HCT116 (cell line): ENCODE measurements around the gene KCTD15. TPM values are rescaled to one million over a fixed set of nuclear protein-coding genes. Genes with fewer than 3 reads are reported as not detected.

Experiments used
- ATAC-seq: fragments of 200-7000 bp; cut with Tn5 transposase; 2 replicates; pipeline ENCODE4 v1.9.1; 2020; ENCODE audit warnings: mild to moderate bottlenecking, moderate library complexity
- BruUV-seq: library from RNA; stranded (reverse); fragments of 400-500 nt; replicated peaks from 2 replicates; lab custom pipeline; 2021; lab: Mats Ljungman, UMichigan
- CTCF ChIA-PET: fragments of 300-600 bp; sonication (Branson Sonifier 250); formaldehyde crosslinking; loops from one replicate; lab custom pipeline; 2021; ENCODE audit warnings: antibody characterized with exemption; lab: Charles Lee
- POLR2A ChIA-PET: fragments of 300-600, 350-600 bp; sonication (Branson Sonifier 250); formaldehyde crosslinking; loops from one replicate; lab custom pipeline; 2021; ENCODE audit warnings: antibody characterized with exemption; lab: Charles Lee
- RAD21 ChIA-PET, 2 experiments: fragments of 300-600 bp; sonication (Branson Sonifier 250); formaldehyde crosslinking; loops; one replicate each; lab custom pipeline; 2023; ENCODE audit warnings: low total read pairs in 2 of 2; ENCODE audit not compliant: uncharacterized antibody in 2 of 2, unreplicated experiment in 2 of 2, low non-redundant PET in 1 of 2; lab: Charles Lee
- DNase-seq: peaks from one replicate; pipeline ENCODE4 v3.0.0-alpha.2; 2010; ENCODE audit warnings: low read depth, low spot score
- H2AFZ ChIP-seq: fragments of 200-600 bp; shearing (Covaris generic), sonication (generic); 2 replicates; pipeline ENCODE4 v1.6.1; 2017; ENCODE audit warnings: low read depth, mixed run types, mixed read lengths, antibody characterized with exemption, low read length; ENCODE audit not compliant: poor library complexity, severe bottlenecking
- H3K27ac ChIP-seq: 2 replicates; pipeline ENCODE4 v1.5.1; 2012; ENCODE audit warnings: low read depth, low read length
- H3K27me3 ChIP-seq: fragments of 200-600 bp; sonication (generic); 2 replicates; pipeline ENCODE4 v1.6.1; 2016; ENCODE audit warnings: mixed run types, low read length, mixed read lengths; ENCODE audit not compliant: insufficient read depth
- H3K36me3 ChIP-seq, 2 experiments: fragments of 200-500 bp in 1 of 2; fragments of 200-600 bp in 1 of 2; sonication (Bioruptor generic) in 1 of 2; sonication (generic) in 1 of 2; 2 replicates each; pipeline versions ENCODE4 v1.5.1 to v1.6.1; 2014 to 2016; ENCODE audit warnings: low read length in 2 of 2, inconsistent platforms in 1 of 2, mixed read lengths in 1 of 2, mixed run types in 1 of 2; ENCODE audit not compliant: insufficient read depth in 2 of 2, control insufficient read depth in 1 of 2
- H3K4me1 ChIP-seq, 2 experiments: fragments of 200-600 bp in 1 of 2; sonication (generic) in 1 of 2; 2 replicates each; pipeline versions ENCODE4 v1.5.1 to v1.6.1; 2012 to 2017; ENCODE audit warnings: low read length in 2 of 2, inconsistent platforms in 1 of 2, mild to moderate bottlenecking in 1 of 2, mixed read lengths in 1 of 2, mixed run types in 1 of 2, moderate library complexity in 1 of 2; ENCODE audit not compliant: insufficient read depth in 2 of 2, control insufficient read depth in 1 of 2
- H3K4me2 ChIP-seq: fragments of 200-600 bp; sonication (generic); 2 replicates; pipeline ENCODE4 v1.6.1; 2017; ENCODE audit warnings: mixed run types, low read length, mixed read lengths
- H3K4me3 ChIP-seq, 2 experiments: fragments of 200-600 bp in 1 of 2; sonication (generic) in 1 of 2; replicated peaks in 1 of 2; 2 replicates each; pipeline ENCODE4 v1.5.1; 2011 to 2016; ENCODE audit warnings: low read length in 2 of 2, control low read depth in 1 of 2, low read depth in 1 of 2, mild to moderate bottlenecking in 1 of 2, mixed read lengths in 1 of 2, mixed run types in 1 of 2
- H3K79me2 ChIP-seq: fragments of 200-600 bp; sonication (generic); 2 replicates; pipeline ENCODE4 v1.6.1; 2017; ENCODE audit warnings: mild to moderate bottlenecking, mixed run types, low read length, moderate library complexity, mixed read lengths; ENCODE audit not compliant: insufficient read depth
- H3K9ac ChIP-seq: fragments of 200-600 bp; sonication (generic); 2 replicates; pipeline ENCODE4 v1.6.1; 2016; ENCODE audit warnings: low read length, mixed read lengths
- H3K9me2 ChIP-seq: fragments of 200-600 bp; sonication (generic), shearing (Covaris generic); 2 replicates; pipeline ENCODE4 v1.6.1; 2017; ENCODE audit warnings: mixed run types, mild to moderate bottlenecking, moderate library complexity; ENCODE audit not compliant: insufficient read depth
- H3K9me3 ChIP-seq, 2 experiments: fragments of 200-500 bp in 1 of 2; fragments of 200-600 bp in 1 of 2; sonication (Bioruptor generic) in 1 of 2; sonication (generic) in 1 of 2; 2 replicates each; pipeline ENCODE4 v1.6.1; 2014 to 2017; ENCODE audit warnings: low read length in 2 of 2, mixed read lengths in 2 of 2, inconsistent platforms in 1 of 2, low read depth in 1 of 2, mild to moderate bottlenecking in 1 of 2, mixed run types in 1 of 2, moderate library complexity in 1 of 2; ENCODE audit not compliant: control insufficient read depth in 1 of 2, insufficient read depth in 1 of 2
- H4K20me1 ChIP-seq: fragments of 200-600 bp; sonication (generic), shearing (Covaris generic); 2 replicates; pipeline ENCODE4 v1.6.1; 2017; ENCODE audit warnings: mixed run types, mild to moderate bottlenecking, moderate library complexity; ENCODE audit not compliant: insufficient read depth
- CBX3 ChIP-seq: IDR thresholded peaks from 2 replicates; pipeline ENCODE4 v1.6.1; 2012; ENCODE audit warnings: low read depth
- CEBPB ChIP-seq: IDR thresholded peaks from 2 replicates; pipeline ENCODE4 v1.6.1; 2012; ENCODE audit warnings: low read depth
- CTCF ChIP-seq, 3 experiments: fragments of 200-600 bp in 1 of 3; sonication (generic) in 1 of 3; IDR thresholded peaks in 2 of 3; conservative IDR thresholded peaks in 1 of 3; 2 replicates each; pipeline ENCODE4 v1.5.1; 2012 to 2017; ENCODE audit warnings: low read depth in 2 of 3, low read length in 2 of 3, antibody characterized with exemption in 1 of 3, borderline replicate concordance in 1 of 3, control low read depth in 1 of 3, mild to moderate bottlenecking in 1 of 3, mixed read lengths in 1 of 3, mixed run types in 1 of 3, moderate library complexity in 1 of 3; ENCODE audit not compliant: insufficient read depth in 1 of 3
- EGR1 ChIP-seq: IDR thresholded peaks from 2 replicates; pipeline ENCODE4 v1.6.1; 2012; ENCODE audit warnings: low read depth
- EZH2phosphoT487 ChIP-seq: fragments of 200-600 bp; IDR thresholded peaks from 2 replicates; pipeline ENCODE4 v1.6.1; 2018; ENCODE audit warnings: antibody characterized with exemption, borderline replicate concordance
- JUND ChIP-seq: IDR thresholded peaks from 2 replicates; pipeline ENCODE4 v1.6.1; 2012
- SIN3A ChIP-seq: IDR thresholded peaks from 2 replicates; pipeline ENCODE4 v1.6.1; 2012; ENCODE audit warnings: low read depth
- SRF ChIP-seq: IDR thresholded peaks from 2 replicates; pipeline ENCODE4 v1.6.1; 2012; ENCODE audit warnings: low read depth
- ZNF274 ChIP-seq: fragments of 200-500 bp; sonication (Bioruptor generic); IDR thresholded peaks from 2 replicates; pipeline ENCODE4 v1.6.1; 2014; ENCODE audit warnings: mild to moderate bottlenecking, low read depth, low read length, inconsistent platforms
- intact Hi-C: fragments of 100-400 bp; cut with micrococcal nuclease; formaldehyde crosslinking; loops from 2 replicates; pipeline ENCODE4 v1.10.0; 2022
- total RNA-seq: library from RNA; stranded (reverse); gene quantifications from one replicate; pipeline ENCODE4 v1.2.1, GENCODE V29; 2021; ENCODE audit not compliant: unreplicated experiment
- TF ChIP-seq, protein P1 (sequence below): IDR thresholded peaks from 2 replicates; pipeline ENCODE4 v1.6.1; 2011; ENCODE audit warnings: mild to moderate bottlenecking, low read length, moderate library complexity; ENCODE audit not compliant: insufficient replicate concordance; ENCODE audit errors: extremely low read depth
- TF ChIP-seq, protein P2 (sequence below): IDR thresholded peaks from 2 replicates; pipeline ENCODE4 v1.6.1; 2012

The KCTD15 gene
- total RNA-seq, 1 experiment from 2014 or later, result 29.2 TPM

DNA sequence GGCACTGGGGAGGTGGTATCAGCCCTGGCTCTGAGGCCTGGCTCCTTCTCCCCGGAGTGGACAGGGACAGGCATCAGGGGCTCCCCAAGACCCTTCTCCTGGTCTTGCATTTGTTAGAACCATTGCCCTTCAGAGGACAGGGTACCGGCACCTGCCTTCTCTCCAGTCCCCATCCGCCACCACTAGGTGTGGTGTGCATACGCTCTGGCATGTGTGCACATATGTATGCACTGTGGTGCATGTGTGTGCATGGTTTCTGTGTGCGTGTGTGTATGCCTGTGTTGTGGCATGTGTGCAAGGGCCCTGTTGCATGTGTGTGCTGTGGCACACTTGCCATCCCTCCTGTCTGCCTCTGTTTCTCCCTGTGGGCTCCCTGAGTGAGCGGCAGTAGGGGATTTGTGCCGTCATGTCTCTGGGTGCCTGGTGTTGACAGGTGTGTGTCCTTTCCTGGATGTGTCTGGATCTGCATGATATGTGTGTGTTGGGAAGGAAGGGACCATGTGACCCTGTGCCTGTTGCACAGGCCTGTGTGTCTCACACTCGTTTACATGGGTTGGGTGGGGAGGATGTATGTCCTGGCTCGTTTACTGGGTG, 9.3 kb downstream of the KCTD15 start:
- no peaks in the 10 kb centered on the region for H3K9me2 ChIP-seq
- no peaks in the 10 kb centered on the region for H3K9me3 ChIP-seq
- no peaks in the 10 kb centered on the region; a peak in 2 of 4 replicates for H3K36me3 ChIP-seq
- no TSS peak for BruUV-seq
- H3K27me3 ChIP-seq, result no peaks in the 10 kb centered on the region
- no peaks in the 10 kb centered on the region for H3K79me2 ChIP-seq
- H3K4me3 ChIP-seq, result no peak overlapping the region
- POLR2A ChIA-PET, result no interaction called here
- H3K4me1 ChIP-seq, result no peaks in the 10 kb centered on the region; a peak in 1 of 4 replicates
- H4K20me1 ChIP-seq, result no peaks in the 10 kb centered on the region
- CTCF ChIA-PET, result no interaction called here
- RAD21 ChIA-PET, result no interaction called here
- H3K27ac ChIP-seq, result no peak overlapping the region
- no peak overlapping the region for H2AFZ ChIP-seq
- no peak for ATAC-seq
- TF ChIP-seq CTCF (IDR thresholded peaks at IDR 0.05 in 2 of 3, conservative IDR thresholded peaks at IDR 0.05 in 1 of 3; ENCODE audit: borderline replicate concordance in 1 of 3, insufficient read depth in 1 of 3, low read depth in 2 of 3, low read length in 2 of 3) (no peak), EZH2phosphoT487 (no peak), EGR1 (no peak), SRF (no peak), SIN3A (no peak), ZNF274 (no peak), CEBPB (no peak), JUND (no peak), CBX3 (no peak)
- TF ChIP-seq, protein P1, sequence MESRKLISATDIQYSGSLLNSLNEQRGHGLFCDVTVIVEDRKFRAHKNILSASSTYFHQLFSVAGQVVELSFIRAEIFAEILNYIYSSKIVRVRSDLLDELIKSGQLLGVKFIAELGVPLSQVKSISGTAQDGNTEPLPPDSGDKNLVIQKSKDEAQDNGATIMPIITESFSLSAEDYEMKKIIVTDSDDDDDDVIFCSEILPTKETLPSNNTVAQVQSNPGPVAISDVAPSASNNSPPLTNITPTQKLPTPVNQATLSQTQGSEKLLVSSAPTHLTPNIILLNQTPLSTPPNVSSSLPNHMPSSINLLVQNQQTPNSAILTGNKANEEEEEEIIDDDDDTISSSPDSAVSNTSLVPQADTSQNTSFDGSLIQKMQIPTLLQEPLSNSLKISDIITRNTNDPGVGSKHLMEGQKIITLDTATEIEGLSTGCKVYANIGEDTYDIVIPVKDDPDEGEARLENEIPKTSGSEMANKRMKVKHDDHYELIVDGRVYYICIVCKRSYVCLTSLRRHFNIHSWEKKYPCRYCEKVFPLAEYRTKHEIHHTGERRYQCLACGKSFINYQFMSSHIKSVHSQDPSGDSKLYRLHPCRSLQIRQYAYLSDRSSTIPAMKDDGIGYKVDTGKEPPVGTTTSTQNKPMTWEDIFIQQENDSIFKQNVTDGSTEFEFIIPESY, result no peak
- TF ChIP-seq, protein P2, sequence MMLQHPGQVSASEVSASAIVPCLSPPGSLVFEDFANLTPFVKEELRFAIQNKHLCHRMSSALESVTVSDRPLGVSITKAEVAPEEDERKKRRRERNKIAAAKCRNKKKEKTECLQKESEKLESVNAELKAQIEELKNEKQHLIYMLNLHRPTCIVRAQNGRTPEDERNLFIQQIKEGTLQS, result no peak
- H3K9ac ChIP-seq, result no peak overlapping the region
- no peak overlapping the region for H3K4me2 ChIP-seq
- no peak for DNase-seq
- intact Hi-C loops, result no loop called here
